Measurements from ENCODE around the gene CPT1A.

- TF ChIP-seq POLR2A (IDR thresholded peaks at IDR 0.05) (no peak), CTCF (IDR thresholded peaks at IDR 0.05) (no peak), POLR2AphosphoS5 (IDR thresholded peaks at IDR 0.05) (no peak)
These were observed 24.2 kb downstream of the CPT1A start for GRCh38 chr11:68817554-68817953.
